Ramos (cell line): Measurements from ENCODE around the gene MYOCD.

Experiments
- in situ Hi-C: fragments of 300-500 bp; cut with MboI; formaldehyde crosslinking; loops from one replicate; pipeline ENCODE4 v1.14.3; 2022; ENCODE audit warnings: low sequenced_read_pairs; ENCODE audit not compliant: unreplicated experiment

The MYOCD gene

DNA sequence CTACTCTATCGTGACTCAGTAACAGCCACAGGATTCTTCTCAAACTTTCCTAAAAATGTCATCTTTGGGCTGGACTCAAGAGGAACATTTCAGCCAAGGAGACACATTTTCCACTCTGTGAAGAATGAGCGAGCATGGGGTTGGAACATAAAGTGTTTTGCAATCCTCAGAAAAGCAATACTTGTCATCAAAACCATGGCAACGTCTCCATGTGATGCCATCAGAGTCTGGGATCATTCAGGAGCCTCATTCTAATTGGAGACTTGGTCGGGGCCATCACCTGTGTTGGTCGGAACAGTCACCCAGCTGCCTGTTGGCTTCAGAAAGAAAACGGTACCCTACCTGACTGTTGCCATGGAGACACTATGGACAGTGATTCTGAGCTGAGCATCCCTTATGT lies 25.5 kb downstream of the MYOCD start:
- in situ Hi-C loops: no loop called here

DNA sequence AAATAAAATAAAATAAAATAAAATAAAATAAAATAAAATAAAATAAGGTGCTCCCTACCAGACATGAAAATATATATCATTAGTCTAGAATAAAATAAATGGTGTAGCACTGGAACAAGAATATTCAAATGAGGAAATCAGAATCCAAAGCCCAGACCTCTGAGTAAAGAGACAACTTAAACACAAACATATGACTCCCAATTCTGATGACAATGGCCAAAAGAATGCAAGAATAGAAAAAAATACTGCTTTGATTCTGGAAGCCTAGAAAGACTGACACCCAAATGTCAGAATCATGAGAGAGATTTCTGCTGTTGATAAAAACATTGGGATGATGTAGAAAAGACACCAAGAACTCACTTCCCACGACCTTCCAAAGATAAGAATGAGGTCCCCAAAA lies 27.9 kb downstream of the MYOCD start:
- in situ Hi-C loops: no loop called here

- in situ Hi-C loops: no loop called here
Measured at GRCh38 chr17:12706070-12706469, 40.4 kb downstream of the MYOCD start.

DNA sequence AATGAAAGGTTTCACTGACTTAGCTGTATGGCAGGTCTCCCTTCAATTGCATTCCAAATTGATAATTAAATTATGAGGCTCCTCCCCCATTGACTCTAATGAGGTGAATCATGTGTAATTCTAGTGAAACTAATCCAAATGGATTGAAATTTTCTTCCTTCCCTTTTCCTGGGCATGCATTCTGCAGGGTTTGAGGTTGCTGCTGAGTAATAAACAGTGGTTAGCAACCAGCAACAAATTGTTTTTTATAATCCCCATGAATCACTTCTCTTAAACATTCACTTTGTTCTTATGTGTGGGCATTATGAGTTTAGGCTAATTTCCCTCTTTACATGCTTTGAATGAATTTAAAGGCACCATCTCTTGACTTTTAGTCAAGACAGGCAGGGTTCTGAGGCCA lies 43.4 kb downstream of the MYOCD start:
- in situ Hi-C loops: no loop called here

DNA sequence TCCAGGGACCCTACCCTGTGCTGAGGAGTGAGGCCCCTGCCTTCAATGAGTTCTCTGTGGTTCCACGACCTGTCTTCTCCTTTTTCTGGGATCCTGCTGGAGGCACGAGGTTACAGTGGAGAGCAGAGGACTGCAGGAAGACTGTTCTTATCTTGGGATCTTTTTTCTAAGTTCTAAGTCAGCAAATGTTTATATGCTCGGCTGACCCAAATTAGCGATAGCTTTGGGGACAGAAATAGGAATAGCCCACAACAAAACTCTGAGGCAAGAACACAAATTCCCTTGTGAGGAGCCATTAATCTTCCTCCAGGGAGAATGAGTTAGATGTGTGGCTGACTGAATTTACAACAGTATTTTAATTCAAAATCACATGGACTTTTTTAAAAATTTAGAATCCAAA lies 46.7 kb downstream of the MYOCD start:
- in situ Hi-C loops: no loop called here

DNA sequence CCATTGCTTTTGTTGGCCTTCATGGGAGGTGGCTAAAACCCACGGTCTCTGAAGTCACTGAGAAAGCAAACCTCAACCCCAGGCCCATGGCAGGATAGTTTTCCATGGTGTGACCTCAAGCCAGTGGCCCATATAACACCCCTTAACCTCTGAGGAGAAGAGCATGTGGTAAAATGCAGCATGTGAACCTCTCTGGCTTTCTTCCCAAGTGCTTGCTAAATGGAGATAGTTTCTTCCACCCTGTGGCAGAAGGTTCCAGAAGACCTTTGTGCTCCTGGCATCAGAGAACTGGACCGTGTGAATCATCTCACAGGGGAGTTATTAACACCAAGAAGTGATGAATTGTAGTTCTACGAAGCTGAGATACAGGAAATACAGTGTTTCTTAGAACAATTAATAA lies 47.3 kb downstream of the MYOCD start:
- in situ Hi-C loops: no loop called here

DNA sequence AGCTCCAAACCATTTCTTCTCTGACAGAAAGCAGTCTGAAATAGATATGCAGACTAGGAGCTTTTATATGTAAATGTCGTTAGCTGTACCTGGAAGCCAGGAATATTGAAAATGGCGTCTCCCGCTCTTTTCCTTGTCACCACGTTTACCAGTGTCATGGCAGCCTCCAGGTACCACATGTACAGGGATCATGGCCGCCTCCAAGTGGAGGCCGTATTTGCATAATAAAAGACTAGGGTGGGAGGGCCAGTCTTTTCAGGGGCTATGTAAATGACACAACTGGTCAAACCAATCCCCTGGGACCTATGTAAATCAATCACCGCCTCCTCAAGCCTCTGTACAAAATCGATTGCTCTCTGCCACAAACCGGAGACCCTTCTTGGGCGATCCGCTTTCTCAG lies 54.3 kb downstream of the MYOCD start:
- in situ Hi-C loops: no loop called here

GRCh38 chr17:12721581-12721980 lies 55.9 kb downstream of the MYOCD start:
- in situ Hi-C loops: no loop called here

DNA sequence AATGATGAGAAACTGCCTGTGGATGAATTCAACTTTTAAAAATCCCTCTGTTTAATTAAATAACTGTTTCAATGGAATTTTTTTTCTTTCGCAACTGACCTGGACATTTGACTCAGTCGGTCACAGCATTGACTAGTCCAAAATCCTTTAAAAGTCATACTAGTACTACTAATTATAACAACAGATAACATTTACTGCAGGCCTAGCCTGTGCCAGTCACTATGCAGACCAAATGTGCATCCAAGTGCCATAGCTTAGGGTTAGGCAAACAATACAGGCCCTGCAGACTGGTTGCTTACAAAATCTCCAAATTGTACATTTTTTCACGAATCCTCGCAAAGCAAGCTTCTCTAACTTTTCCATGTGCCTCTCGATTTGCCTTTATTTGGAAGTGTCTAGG lies 56.6 kb downstream of the MYOCD start:
- in situ Hi-C loops: no loop called here

GRCh38 chr17:12726131-12726530 lies 60.4 kb downstream of the MYOCD start:
- in situ Hi-C loops: no loop called here

DNA sequence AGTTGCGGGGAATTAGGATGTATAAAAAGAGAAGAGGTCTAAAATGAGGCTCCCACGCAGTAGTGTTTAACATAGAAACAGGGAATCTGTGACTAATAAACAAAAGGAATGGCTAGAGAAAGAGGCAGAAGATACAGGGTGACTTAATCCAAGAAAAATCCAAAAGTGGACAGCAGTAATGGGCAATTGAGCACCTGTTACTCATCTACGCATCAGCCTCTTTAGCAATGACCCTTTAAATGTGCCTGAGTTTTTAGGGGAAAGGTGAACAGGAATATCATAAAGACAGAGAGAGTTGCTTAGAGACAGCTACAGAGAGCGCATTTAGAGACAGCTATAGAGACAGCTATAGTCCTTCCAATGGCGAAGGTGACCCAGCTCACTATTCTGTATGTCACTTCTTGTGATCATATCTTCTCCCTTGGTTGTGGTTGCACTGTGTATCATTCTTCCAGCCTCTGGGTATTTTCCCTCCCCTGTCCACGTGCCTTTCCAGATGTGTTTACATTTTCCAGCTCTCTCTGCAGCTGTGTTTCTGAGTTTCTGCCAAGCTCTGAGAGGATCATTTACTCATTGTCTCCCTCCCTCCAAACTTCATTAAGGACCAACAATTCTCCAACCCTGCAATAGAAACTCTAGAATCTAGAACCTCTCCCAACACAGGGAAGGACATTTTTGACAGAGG lies 61.5 kb downstream of the MYOCD start:
- in situ Hi-C loops: no loop called here

GRCh38 chr17:12727881-12728280 lies 62.2 kb downstream of the MYOCD start:
- in situ Hi-C loops: no loop called here

GRCh38 chr17:12729086-12729485 lies 63.4 kb downstream of the MYOCD start:
- in situ Hi-C loops: no loop called here

DNA sequence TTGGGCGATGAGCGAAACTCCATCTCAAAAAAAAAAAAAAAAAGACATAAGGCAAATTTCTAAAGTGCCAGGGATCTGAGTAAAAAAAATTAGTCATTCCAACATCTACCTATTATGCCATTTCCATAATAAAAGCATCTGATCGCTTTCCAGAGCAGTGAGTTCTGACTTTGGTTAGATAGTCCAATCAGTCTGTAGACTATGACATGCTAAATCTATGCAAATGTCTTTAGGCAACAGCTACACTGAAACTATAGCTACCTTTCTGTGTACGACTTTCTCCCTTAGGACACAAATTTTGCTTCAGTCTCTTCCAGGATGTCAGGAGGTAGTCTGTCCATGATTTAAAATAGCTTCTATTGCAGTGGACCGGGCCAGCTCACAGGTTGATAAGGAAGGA lies 64.7 kb downstream of the MYOCD start:
- in situ Hi-C loops: no loop called here

DNA sequence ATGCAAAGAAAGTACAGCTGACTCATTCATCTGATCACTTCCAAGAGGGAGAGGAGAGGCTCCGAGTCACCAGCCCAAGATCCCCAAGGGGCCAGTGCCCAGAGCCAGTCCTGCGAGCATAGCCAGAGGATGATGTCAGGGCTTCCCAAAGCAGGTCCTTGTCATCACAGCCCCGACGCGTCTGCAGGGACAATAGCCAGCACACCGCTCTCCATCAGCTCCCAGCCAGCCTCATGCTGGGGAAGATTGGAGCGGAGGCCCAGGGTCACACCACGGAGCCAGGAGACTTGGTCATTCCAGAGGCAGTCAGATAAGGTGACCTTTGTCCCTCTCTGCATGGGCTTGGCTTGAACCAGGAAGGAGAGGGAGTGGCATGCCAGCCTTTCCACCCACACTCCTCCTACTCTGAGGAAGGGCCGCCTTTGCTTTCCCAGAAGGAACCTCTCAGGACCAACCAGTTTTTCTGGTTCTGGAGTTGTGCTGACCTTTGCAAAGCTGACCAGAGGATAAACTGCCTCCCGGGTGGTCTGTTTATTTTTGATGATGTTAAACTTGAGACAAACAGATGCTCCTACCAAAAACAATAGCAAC lies 65.3 kb downstream of the MYOCD start:
- in situ Hi-C loops: no loop called here

DNA sequence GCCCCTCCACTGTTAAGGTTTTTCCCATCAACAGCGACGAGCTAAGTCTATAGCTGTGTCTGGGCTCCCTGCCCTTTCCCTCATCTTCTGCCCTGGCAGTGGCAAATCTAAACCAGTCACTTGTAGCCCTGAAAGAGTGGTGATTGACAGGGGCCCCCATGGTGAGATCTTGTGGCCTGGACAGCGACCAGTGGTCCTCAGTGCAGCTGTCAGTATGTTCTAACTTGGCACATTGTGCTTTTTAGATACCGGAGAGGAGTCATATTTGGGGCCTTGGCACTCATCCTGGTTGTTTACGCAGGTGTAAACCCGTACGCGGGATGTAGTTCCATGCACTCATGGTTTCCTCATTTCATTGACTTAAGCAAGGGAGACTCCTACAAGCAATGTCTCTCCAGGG lies 66.1 kb downstream of the MYOCD start:
- in situ Hi-C loops: no loop called here

DNA sequence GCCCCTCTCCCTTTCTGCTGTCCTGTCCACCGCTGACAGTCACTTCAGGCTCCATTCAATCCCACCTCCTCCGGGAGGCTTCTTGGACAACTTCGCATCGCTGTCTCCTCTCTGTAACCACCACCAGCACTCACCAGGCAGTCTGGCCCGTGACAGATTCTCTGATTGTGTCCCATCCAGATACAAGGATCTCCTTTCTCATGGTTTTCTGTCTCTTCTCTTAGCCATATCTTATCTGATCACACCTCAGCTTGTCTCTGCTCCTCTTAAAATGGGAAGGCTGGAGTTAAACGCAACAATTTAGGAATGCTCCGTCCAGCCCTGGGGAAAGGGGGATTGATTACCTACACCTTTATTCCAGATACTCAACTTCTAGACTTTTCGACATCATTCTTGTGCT lies 66.7 kb downstream of the MYOCD start:
- in situ Hi-C loops: no loop called here

DNA sequence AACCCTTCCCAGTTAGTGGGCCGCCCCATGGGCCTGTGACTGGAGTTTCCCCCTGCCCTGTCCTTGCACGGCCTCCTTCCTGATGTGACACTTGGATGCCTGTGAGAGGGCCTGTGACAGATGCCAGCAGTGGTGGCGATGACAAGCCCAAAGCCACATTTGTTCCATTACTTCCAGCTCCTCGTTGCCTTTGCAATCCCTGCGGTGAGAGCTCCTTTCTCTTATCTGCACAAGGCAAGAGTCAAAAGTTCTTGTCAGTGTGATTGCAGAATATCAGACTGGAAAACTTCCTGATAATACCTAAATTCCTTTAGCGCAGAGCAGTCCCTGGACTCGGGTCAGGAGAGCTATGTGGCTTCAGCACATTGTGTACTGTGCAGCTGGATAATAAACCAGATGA lies 69.2 kb downstream of the MYOCD start:
- in situ Hi-C loops: no loop called here

DNA sequence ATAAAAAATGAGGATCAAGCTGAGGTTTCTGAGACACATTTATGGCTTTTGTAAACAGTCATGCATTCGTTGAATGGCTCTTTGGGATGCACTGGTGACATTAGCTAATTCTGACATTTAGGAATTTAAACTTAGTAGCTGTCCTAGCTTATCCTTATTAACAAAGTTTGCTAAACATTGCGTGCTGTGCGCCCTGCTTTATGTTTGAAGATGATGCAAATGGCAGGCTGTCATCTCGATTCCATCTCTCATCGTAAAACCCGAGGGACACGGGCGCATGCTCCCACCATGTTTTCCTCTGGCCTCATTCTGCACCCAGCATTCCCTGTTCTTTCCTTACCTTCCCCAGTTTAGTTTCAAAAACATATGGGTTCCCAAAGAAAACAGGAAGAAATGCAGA lies 69.8 kb downstream of the MYOCD start:
- in situ Hi-C loops: no loop called here

GRCh38 chr17:12736526-12736925 lies 70.8 kb downstream of the MYOCD start:
- in situ Hi-C loops: no loop called here

- in situ Hi-C loops: no loop called here
Measured at GRCh38 chr17:12737740-12738469, 72.2 kb downstream of the MYOCD start.

DNA sequence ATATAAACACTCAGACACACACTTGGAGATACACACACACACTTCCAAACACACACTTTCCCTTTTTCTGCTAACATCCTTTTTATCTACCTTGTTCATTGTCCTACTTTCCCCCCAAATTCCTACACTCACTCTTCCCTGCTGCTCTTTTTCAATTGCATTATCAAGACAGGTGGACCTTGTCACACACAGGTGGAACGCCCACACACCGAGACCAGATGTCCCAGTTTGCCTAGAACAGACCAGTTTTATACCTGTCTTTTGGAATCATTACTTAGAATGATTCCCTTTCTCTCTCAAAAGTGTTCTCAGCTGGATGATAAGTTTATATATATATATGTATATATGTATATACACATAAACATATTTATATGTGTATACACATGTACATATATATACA lies 72.9 kb downstream of the MYOCD start:
- in situ Hi-C loops: no loop called here
